ENCODE results near the gene SNRPA. TPM values are rescaled to one million over a fixed set of nuclear protein-coding genes. Genes with fewer than 3 reads are reported as not detected.
"Not testable (repeated sequence)": the region's sequence is repeated elsewhere in the genome, so short reads cannot be mapped to it uniquely, and the experiment has no call there.

SNRPA gene
- total and polyA plus RNA-seq, 7 donors = 21.5 to 43.6 (median 32.1) TPM

GRCh38 chr19:40724315-40724714, 26.7 kb upstream of the SNRPA start:
- H3K9me3 ChIP-seq = no peaks in the 10 kb centered on the region
- H3K27ac ChIP-seq = no peak overlapping the region
- H3K27me3 ChIP-seq (ENCODE audit: insufficient read depth in 3 of 3, low read length in 2 of 3) = no peaks in the 10 kb centered on the region
- no peak for DNase-seq
- H3K4me1 ChIP-seq = peaks cover 26% of the 10 kb centered on the region
- no peak overlapping the region for H3K4me3 ChIP-seq
- WGBS, 3 donors = 79 to 87% (median 79%) methylated on average over 4 of the region's 4 CpGs
- intact Hi-C loops (cut with DNase I) = no loop called here
- no peak for ATAC-seq
- no peak for TF ChIP-seq CTCF (IDR thresholded peaks at IDR 0.05)
- H3K36me3 ChIP-seq (ENCODE audit: insufficient read depth in 1 of 2, low read depth in 1 of 2) = peaks cover 7 to 67% of the 10 kb centered on the region in 2 donors

- WGBS, 3 donors = 92 to 96% (median 96%) methylated on average over 3 of the region's 3 CpGs
- Histone ChIP-seq H3K36me3 (ENCODE audit: insufficient read depth in 1 of 2, low read depth in 1 of 2) (peaks cover 7 to 72% of the 10 kb centered on the region in 2 donors), H3K4me1 (peaks cover 20% of the 10 kb centered on the region), H3K9me3 (no peaks in the 10 kb centered on the region), H3K4me3 (no peak overlapping the region), H3K27me3 (ENCODE audit: insufficient read depth in 3 of 3, low read length in 2 of 3) (no peaks in the 10 kb centered on the region), H3K27ac (no peak overlapping the region)
- intact Hi-C loops (cut with DNase I) = no loop called here
- TF ChIP-seq CTCF (IDR thresholded peaks at IDR 0.05) = no peak
- DNase-seq (no peak), ATAC-seq (no peak)
Observed at GRCh38 chr19:40724855-40725254, 26.1 kb upstream of the SNRPA start.

- DNase-seq (no peak), ATAC-seq (no peak)
- no peaks in the 10 kb centered on the region for H3K27me3 ChIP-seq (ENCODE audit: insufficient read depth in 3 of 3, low read length in 2 of 3)
- no peaks in the 10 kb centered on the region for H3K9me3 ChIP-seq
- peaks cover 11 to 86% of the 10 kb centered on the region in 2 donors for H3K36me3 ChIP-seq (ENCODE audit: insufficient read depth in 1 of 2, low read depth in 1 of 2)
- no peak for TF ChIP-seq CTCF (IDR thresholded peaks at IDR 0.05)
- WGBS, 3 donors = 91 to 97% (median 96%) methylated on average over 4 of the region's 4 CpGs
- intact Hi-C loops (cut with DNase I) = no loop called here
- H3K4me1 ChIP-seq = peaks cover 6% of the 10 kb centered on the region
- no peak overlapping the region for H3K27ac ChIP-seq
- H3K4me3 ChIP-seq = no peak overlapping the region
Observed at GRCh38 chr19:40726279-40726678, 24.7 kb upstream of the SNRPA start.

GRCh38 chr19:40730065-40730464, 20.9 kb upstream of the SNRPA start:
- intact Hi-C loops (cut with DNase I); ATAC-seq: not testable (repeated sequence)
- H3K36me3 ChIP-seq (ENCODE audit: insufficient read depth in 1 of 2, low read depth in 1 of 2) = peaks cover 8 to 100% of the 10 kb centered on the region in 2 donors

GRCh38 chr19:40732304-40732703, 18.7 kb upstream of the SNRPA start:
- WGBS, 3 donors = 95 to 97% (median 96%) methylated on average over 16 of the region's 16 CpGs
- H3K27me3 ChIP-seq (ENCODE audit: insufficient read depth in 3 of 3, low read length in 2 of 3); H3K27ac ChIP-seq; intact Hi-C loops (cut with DNase I); H3K9me3 ChIP-seq; H3K4me3 ChIP-seq; ATAC-seq; DNase-seq; H3K4me1 ChIP-seq: not testable (repeated sequence)
- H3K36me3 ChIP-seq (ENCODE audit: insufficient read depth in 1 of 2, low read depth in 1 of 2) = peaks cover 12 to 100% of the 10 kb centered on the region in 2 donors

More at GRCh38 chr19:40730065-40730464, 20.9 kb upstream of the SNRPA start:
- not testable (repeated sequence) for H3K4me1 ChIP-seq; H3K27me3 ChIP-seq (ENCODE audit: insufficient read depth in 3 of 3, low read length in 2 of 3); H3K4me3 ChIP-seq; DNase-seq; H3K9me3 ChIP-seq; H3K27ac ChIP-seq
- WGBS, 3 donors = 73 to 90% (median 76%) methylated on average over 5 of the region's 5 CpGs

- intact Hi-C loops (cut with DNase I) = no loop called here
- no peak for DNase-seq
- no peaks in the 10 kb centered on the region for H3K4me1 ChIP-seq
- H3K27me3 ChIP-seq (ENCODE audit: insufficient read depth in 3 of 3, low read length in 2 of 3) = no peaks in the 10 kb centered on the region
- no peak for TF ChIP-seq CTCF (IDR thresholded peaks at IDR 0.05)
- no peaks in the 10 kb centered on the region for H3K9me3 ChIP-seq
- peaks cover 8 to 100% of the 10 kb centered on the region in 2 donors for H3K36me3 ChIP-seq (ENCODE audit: insufficient read depth in 1 of 2, low read depth in 1 of 2)
- ATAC-seq = no peak
- H3K4me3 ChIP-seq = no peak overlapping the region
- WGBS, 3 donors = 91 to 94% (median 91%) methylated on average over 13 of the region's 13 CpGs
- H3K27ac ChIP-seq = no peak overlapping the region
Observed at GRCh38 chr19:40733149-40733548, 17.9 kb upstream of the SNRPA start.

Measured in psoas muscle (tissue), 8 donors.